DMS79 (cell line): ENCODE results near the gene DIO2.

Experiments used
- DNase-seq: peaks from one replicate; lab custom pipeline; 2025; lab: John Stamatoyannopoulos, UW

Gene DIO2

DNA sequence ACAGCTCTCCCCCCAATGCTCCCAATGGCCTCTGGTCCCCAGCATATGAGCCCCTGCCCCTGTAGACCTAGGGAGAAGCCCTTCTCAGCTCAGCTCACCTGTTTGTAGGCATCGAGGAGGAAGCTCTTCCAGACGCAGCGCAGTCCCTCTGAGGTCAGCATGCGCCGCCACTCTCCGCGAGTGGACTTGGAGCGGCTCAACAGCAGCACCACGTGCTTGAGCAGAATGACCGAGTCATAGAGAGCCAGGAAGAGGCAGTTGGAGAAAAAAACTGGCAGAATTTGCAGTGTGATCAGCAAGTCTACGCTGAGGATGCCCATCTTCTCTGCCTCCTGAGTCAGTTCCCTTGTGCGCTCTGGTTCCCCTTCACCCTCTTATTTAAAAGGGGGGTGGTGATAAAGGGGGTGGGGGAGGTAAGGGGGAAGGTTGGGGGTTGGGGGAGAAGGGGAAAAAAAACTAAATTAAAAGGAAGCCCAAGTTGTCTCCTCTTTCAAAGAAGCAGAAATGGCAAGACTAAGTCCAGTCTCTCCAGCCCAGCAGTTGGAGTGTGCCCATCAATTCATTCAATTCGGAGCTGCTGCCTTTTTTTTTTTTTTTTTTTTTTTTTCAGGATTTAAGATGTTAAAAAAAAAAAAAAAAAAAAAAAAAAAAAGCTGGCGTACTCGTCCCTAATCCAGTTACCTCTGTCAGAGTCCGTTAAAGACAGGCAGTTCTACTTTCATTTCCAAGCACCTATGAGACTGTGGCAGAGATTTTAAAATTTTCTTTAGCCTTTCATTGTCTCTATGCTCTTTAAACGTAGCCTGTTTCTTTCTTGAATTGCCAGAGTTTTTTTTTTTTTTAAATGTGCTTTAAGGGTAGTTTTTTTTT is at the start of gene DIO2:
Gene DIO2, minus strand, starts transcription at position 352 of the 870 bp plus-strand sequence. Its CDS starts 32 bp downstream, at position 320.
- no peak for DNase-seq

DNA sequence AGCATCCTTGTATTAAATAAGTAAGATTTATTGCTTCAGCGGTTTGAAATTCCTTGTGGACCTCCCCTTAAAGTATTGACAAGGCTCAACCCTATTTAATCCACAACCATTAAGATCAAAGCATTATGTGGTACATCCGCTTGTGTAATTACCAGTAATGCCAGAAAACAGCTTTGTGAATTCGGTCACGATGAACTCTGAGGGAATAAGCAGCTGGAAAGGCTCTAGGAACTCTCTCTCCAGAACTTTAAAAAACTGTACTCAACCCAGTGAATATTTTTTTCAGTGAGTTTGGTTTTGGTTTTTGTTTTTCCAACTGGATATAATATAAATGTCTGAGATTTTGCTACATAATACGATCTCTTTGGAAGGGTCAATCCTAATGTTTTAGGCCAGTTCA is 49.3 kb upstream of the DIO2 start:
- no peak for DNase-seq

DNA sequence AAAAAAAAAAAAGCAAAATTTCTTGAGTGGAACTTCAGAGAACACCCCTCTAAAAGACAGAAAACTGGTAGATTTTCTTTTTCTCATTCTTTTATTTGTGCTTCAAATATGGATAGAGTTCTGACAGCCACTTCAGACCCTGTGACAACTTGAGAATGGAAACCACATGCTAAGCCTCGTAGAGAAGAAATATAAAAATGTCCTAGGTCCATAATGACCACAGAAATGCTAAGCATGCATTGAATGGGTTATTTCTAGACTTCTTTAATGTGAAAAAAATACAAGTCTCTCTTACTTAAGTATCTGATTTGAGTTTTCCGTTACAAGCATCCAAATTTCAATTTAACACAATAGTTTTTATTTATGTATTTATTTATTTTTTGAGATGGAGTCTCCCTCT is 28.3 kb upstream of the DIO2 start:
- DNase-seq: no peak

DNA sequence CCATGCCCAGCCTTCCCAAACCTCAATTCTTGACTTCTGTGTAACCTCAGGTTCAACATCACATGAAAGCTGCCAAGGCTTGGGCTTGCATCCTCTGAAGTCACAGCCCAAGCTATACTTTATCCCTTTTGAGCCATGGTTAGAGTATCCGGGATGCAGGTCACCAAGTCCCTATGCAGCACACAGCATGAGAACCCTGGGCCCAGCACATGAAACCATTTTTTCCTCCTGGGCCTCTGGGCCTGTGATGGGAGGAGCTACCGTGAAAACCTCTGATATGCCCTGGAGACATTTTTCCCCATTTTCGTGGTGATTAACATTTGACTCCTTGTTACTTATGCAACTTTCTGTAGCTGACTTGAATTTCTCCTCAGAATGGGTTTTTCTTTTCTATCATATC is 25.8 kb upstream of the DIO2 start:
- DNase-seq: no peak

DNA sequence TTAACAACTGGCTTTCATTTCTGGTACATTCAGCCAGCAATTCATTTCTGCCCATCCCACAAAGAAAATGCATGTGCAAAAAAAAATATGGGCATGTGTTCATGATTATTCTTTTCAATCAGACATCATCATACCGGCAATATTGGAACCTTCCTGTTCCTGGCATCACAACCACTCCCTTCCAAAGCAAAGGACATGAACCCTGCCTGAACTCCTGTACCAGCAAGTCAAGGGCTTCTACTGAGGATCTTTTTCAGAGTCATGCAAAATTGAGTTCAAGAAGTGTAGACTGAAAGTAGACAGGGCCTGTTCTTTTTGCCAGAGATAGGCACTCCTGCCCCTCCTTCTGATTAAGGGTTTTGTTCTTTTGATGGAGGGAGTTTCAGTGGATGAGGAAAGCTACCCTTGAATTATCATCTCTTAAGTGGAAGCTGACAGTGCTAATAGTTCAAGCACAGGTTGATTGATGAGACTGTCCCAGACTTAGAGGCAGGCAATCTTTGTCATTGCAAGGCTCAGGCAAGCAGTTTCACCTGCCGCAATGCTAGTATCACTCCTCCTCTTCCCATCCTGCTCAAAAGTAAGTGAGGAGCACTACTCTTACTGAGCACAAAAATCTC is 22.3 kb upstream of the DIO2 start:
- no peak for DNase-seq

DNA sequence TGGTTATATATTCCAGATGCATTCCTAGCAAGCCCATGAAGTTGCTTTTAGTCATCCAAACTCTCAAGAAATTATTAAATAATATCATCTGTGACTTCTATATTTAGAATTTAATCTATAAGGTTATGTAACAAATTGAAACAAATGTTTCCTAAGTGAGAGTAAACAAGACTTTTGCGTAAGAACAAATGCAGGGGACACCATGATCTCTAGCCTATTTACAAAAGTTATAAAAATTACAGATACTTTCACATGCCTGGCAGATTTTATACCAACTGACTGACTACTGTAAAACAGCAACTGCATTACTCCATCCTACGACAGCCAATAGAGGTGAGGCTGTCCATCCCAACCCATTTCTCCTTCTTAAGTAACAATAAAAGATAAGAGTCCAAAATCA is 20.4 kb upstream of the DIO2 start:
- DNase-seq: no peak

DNA sequence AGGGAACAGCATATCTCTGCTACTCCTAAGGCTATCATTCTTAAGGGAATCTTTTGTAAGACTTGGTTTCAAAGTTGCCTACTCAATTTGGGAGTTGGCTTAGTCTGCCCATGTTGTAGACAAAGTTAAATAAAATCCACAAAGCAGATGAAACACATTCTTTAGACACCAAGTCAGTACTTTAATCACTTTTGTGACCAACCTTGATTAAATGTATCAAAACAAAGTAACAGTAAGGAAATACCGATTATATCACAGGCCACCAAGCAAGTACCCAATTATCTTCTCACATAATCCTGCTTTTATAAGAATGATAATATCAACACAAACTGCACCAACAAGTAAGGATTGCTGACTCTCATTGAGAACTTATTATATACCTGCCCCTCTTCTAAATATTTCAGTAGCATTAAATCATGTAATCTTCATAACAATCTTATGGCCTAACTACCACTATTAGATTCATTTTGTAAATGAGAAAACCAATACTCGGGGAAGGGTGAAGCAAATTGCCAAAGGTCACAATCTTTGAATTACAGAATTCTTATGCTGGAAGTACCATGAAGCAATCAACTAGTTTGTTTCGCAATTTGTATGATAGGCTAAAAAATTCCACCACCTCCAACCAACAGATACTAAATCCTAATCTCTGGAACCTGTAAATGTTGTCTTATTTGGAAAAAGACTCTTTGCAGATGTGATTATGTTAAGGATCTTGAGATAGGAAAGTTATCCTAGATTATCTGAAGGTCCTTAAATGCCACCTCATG is 12.6 kb upstream of the DIO2 start:
- DNase-seq: no peak

DNA sequence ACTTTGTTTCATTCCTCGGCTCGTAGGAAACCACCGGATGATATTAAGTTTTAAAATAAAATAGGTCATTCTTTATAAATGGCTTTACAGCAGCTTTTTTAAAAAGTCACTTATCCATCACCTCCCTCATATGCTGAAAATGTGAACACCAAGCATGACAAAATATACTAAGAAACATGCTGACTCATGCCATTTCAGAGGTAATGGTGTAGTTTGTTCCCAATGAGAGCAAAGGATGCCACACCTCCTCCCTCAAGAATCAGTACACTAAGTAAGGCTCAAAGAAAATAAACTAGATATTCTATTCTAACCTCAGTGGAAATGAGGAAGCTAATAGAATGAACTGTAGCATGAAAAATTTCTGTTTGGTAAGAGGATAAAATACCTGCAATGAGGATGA is 5.5 kb upstream of the DIO2 start:
- DNase-seq: no peak

DNA sequence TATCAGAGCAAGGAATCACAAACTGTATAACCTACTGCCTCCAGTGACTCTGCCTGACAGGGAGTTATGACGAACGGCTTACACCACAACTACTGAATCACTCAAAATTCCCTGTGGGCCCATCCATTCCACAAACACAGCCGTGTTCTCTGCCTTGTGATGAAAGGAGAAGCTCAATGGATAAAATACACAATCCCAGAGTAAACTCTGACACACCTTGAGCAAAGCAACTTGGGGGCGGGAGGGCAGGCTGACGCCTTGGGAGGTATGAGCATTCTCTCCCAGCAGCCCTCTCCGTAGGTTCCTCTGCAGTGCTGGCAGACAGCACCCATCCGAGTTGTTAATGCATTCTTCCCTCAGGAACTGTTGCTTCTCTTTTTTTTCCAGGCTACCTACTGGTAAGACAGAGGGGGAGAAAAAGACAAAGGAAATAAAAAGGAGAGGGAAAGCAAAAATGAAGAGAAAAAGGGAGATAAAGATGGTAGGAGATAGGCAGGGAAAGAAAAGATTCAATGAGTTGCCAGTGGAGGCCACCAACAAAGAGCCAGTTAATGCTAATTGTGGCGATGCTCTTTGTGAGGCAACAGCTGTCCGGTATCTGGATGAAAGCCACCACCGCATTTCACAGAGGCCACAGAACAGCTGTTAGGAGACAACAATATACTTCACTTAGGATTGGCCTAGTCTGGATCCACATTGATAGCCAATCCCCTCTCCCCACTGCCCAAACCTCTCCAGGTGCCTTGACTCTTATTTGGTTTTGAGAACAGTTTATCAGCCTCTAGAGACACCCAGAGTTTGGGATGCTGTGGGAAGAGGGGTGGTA is 4.7 kb upstream of the DIO2 start:
- no peak for DNase-seq

DNA sequence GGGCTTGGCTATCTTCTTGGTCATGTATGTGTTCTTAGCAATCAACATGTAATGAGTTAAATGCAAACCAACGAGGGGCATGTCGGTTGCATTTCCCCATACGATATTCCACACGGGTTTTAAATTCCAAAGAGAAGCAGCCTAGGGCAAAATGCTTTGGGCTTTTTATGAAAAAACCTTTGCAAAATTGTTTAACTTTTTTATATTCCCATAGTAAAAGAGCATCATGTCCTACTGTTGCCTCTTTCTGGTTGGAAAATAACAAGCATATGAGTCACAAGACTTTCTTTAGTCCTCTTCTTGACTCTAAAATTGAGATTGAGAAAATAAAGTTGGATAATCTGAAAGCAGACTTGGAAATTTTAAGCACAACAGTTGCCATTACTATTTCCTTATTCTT is 3.8 kb upstream of the DIO2 start:
- no peak for DNase-seq

DNA sequence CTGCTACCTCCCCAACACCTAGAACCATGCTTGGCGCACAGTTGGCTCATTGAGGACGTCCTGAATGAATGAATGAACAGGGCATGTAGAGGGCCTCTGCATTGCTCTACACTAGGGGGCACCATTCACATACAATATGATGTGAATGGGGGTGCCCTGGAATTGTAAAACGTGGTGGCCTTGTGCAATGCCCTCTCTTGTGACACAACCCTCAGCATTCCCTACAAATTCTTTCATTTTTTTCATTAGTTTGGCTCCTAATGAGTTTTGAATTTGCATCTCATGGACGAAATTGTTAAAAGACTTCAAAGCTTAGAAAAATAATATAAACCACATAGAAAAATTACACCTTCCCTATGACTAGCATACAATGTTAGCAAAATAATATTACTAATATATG is 2.3 kb upstream of the DIO2 start:
- DNase-seq: no peak

DNA sequence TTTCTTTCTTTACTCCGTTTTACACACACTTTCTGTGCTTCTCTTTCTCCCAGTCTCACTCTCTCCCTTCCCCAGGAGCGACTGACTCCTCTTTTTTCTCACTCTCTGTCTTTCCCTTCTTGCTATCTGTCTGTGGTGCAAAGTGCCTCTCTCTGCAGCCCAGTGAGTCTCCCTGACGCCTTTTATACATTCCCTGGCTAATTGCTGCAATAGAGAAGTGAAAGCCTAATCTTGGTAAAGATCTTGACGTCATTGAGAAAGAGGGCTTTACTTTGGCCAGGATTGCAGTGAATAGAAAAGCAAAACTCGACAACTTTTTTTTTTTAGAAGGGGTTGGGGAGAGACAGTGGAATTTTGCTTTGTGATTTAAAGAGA is 706 bp upstream of the DIO2 start:
- DNase-seq: no peak

DNA sequence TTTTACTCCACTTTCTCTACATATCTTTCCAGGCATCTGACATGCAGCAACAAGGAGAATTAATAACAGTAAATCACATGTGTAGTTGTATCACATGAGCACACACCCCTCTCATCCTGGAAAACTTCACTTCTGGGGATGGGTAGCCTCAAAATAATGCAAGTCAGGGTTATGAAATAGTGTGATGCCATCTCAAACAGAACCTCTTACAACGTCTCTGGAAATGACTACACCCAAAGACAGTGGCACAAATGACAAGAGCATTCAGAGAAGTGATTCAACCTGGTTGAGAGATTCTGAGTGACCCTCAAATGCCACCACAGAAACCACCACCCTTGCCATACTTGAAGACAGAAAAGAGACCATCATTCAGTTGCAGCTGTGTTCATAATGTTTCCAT is 2.8 kb downstream of the DIO2 start:
- DNase-seq: no peak

DNA sequence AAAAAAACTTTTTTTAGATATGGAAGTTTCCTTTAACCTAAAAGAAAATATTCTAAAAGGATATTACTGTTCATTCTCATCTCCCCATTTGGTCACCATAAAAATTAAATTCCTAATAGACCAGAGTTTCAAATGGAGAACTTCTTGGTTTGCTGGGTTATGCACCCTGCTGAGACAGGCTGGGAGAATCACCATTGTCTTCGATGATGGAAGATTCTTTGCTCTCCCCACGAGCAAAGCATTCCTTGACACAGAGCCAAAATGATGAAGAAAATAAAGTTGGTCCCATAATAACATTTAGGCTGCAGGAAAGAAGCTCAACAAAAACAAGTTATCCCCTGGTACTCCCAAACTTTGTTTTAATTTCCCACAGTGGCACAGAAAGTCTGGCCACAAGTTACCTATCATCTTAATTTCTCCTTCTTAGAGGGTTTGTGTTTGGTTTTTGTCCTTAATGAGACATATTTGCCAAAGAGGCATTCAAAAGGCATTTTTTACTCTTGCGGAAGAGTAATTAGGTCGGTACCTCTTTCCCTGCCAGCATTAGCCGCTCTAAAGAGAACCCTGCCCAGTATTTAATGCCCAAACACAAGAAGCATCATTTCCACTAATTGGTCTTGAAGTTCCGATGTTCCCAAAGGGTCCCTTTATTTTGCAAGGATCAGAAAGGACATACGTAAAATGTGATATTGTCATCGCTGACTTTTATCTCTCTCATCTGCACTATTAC is 4.8 kb downstream of the DIO2 start:
- no peak for DNase-seq

DNA sequence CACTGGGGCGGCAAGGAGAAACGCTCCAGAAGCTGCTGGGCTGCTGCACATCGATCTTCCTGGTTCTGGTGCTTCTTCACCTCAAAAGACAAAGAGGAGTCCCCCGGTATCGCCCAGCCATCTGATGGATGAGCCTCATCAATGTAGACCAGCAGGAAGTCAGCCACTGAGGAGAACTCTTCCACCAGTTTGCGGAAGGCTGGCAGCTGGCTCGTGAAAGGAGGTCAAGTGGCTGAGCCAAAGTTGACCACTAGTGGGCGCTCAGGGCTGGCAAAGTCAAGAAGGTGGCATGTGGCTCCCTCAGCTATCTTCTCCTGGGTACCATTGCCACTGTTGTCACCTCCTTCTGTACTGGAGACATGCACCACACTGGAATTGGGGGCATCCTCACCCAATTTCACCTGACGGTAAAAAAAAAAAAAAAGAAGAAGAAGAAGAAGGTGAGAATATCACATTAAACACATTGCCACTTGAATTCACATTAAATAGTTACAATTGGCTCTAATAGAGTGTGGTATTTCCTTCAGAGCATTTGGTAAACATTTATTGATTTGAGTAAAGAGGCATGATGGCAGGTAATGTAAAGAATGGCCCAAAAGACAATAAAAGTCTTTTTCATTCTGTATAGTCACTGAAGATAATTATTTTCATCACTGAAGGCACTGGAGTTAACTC is 8.3 kb downstream of the DIO2 start:
- no peak for DNase-seq

DNA sequence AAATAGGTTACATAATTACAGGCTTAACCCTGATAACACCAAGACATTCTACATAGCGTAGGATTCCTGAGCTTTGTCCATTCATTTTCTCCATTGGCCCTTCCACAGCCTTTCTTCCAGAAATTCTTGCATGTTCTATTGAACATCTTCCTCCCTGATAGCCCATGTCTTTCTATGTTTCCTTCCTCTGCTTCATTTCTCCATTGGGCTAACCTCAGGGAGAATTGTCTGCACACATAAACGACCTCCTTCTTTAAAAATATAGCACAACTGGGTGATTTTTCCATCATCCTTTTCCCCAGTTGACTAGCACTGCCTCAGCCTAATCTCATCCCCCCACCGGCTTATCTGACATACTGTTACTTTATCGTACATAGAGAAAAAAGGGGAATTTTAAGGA is 11.2 kb downstream of the DIO2 start:
- no peak for DNase-seq

DNA sequence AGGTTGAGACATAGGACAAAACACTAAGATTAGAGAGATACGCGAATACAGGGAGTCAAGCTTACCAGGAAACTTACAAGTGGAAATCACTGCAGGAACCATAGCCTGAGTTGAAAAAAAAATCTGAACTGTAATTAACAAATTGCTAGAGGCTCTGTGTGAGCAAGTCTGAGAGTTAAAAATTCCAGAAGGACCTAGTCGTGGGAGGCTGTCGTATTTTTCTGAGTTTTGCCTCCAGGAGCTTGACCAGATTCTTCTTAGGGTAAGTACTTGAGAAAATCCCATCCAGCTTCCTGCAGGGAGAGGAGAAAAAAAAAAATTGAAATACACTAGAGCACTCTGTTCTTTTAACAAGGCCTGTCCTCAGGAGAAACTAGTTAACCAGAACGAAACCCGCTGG is 22.7 kb downstream of the DIO2 start:
- DNase-seq: no peak

DNA sequence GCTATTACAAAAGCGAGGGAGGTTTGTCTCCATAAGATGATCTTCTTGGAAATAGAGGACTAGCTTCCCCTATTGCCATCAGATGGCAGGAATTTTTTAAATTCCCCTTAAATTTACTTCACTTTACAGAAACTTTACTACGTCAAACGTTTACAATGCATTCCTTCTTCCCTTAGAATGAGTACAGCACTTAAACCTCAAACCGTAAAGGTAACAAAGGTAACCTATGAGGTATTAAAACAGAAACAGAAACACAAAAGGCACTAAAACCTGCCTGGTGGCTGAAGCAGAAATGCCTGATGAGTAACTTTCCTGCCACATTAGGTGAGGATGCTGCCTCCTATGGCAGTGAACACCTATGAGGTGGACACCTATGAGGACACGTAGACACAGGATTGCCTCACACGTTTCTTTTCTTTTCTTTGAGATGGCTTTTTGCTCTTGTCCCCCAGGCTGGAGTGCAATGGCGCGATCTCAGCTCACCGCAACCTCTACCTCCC is 25.0 kb downstream of the DIO2 start:
- no peak for DNase-seq

DNA sequence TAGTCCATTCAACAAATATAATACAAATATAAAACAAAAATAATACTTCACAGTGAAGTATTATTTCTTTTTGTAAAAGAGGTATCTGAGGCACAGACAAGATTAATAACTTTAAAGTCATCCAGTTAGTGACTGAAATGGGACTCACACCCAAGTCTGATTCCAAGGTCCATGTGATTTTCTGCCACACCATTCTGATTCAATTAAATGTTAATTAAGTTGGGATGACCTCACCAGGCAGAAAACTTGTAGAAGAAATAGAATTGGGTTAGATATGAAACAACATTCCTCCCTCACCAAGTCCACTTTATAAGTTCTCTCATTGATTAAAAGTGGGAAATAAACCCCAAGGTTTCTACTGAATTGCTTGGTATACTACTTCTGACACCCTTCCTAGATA is 34.4 kb downstream of the DIO2 start:
- DNase-seq: no peak

DNA sequence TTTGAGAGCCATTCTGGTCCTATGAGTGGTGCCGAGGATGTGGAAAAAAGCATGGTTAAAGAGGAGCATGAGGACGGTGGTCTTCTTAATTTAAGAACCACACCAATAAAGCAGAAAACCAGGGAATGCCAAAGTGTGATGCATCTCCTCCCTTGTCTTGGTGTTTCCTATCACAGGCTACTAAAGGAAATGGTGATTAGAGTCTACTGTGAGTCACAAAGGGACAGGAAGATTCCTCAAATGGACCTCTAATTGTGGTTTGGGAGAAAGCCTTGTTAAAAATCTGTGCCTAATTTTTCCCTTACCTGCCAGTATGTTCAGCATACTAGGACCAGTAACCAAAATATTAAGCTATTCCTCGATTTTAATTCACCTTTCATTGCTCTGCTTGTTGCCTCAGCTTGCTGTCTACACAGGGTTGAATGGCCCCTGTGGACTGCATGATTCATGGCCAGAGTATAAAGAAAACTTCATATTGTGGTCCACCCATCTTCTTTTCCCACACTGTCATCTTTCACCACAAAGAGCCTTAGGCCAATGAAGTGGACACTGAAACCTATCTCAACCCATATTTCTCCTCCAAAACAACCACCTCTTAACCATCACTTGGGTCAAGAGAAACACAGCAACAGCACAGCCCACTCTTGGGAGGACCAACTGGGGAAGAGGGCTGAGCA is 38.8 kb downstream of the DIO2 start:
- DNase-seq: no peak
